ENCODE results near the gene RASAL3.
"Not testable (repeated sequence)": the region's sequence is repeated elsewhere in the genome, so short reads cannot be mapped to it uniquely, and the experiment has no call there.

RASAL3 gene

GRCh38 chr19:15473821-15474220 lies 9.5 kb upstream of the RASAL3 start:
- DNase-seq (ENCODE audit: low spot score): not testable (repeated sequence)

GRCh38 chr19:15471639-15472101 lies 7.3 kb upstream of the RASAL3 start:
- DNase-seq (ENCODE audit: low spot score): no peak

- no peak for DNase-seq (ENCODE audit: low spot score)
Measured at GRCh38 chr19:15469513-15470297, 5.4 kb upstream of the RASAL3 start.

- DNase-seq (ENCODE audit: low spot score): no peak
Measured at GRCh38 chr19:15468675-15469512, 4.5 kb upstream of the RASAL3 start.

- no peak for DNase-seq (ENCODE audit: low spot score)
Measured at GRCh38 chr19:15467734-15468214, 3.4 kb upstream of the RASAL3 start.

- DNase-seq (ENCODE audit: low spot score): no peak
Measured at GRCh38 chr19:15466851-15467733, 2.7 kb upstream of the RASAL3 start.

- DNase-seq (ENCODE audit: low spot score): no peak
Measured at GRCh38 chr19:15463861-15464371, 428 bp downstream of the RASAL3 start.

GRCh38 chr19:15461694-15462093 lies 2.6 kb downstream of the RASAL3 start:
- no peak for DNase-seq (ENCODE audit: low spot score)

GRCh38 chr19:15457701-15458484 lies 6.5 kb downstream of the RASAL3 start:
- no peak for DNase-seq (ENCODE audit: low spot score)

GRCh38 chr19:15456871-15457700 lies 7.3 kb downstream of the RASAL3 start:
- DNase-seq (ENCODE audit: low spot score): no peak

- DNase-seq (ENCODE audit: low spot score): no peak
Measured at GRCh38 chr19:15456441-15456840, 7.9 kb downstream of the RASAL3 start.

GRCh38 chr19:15455996-15456395 lies 8.3 kb downstream of the RASAL3 start:
- DNase-seq (ENCODE audit: low spot score): no peak

- no peak for DNase-seq (ENCODE audit: low spot score)
Measured at GRCh38 chr19:15453906-15454860, 10.2 kb downstream of the RASAL3 start.

- DNase-seq (ENCODE audit: low spot score): peak; percentile 78
Measured at GRCh38 chr19:15453091-15453578, 11.2 kb downstream of the RASAL3 start.

- DNase-seq (ENCODE audit: low spot score): peak; percentile 96
Measured at GRCh38 chr19:15452111-15453047, 12.0 kb downstream of the RASAL3 start.

- no peak for DNase-seq (ENCODE audit: low spot score)
Measured at GRCh38 chr19:15450528-15450890, 13.8 kb downstream of the RASAL3 start.
